GM12891 (cell line): ENCODE results near the gene TEKTIP1.

Source experiments
- DNase-seq: peaks from one replicate; pipeline ENCODE4 v3.0.0; 2011; ENCODE audit warnings: low spot score; ENCODE audit not compliant: insufficient read length
- FAIRE-seq: peaks from 2 replicates; lab custom pipeline; 2011; peaks lifted over from hg19 to GRCh38; lab: Jason Lieb, UNC
- PAX5 ChIP-seq: IDR thresholded peaks from 2 replicates; pipeline ENCODE4 v1.6.1; 2011; ENCODE audit warnings: low read length, moderate library complexity, mild to moderate bottlenecking; ENCODE audit not compliant: insufficient read depth, severe bottlenecking
- POLR2A ChIP-seq: IDR thresholded peaks from 2 replicates; pipeline ENCODE4 v1.6.1; 2011; ENCODE audit warnings: low read depth, low read length, control low read depth
- POLR2AphosphoS5 ChIP-seq: IDR thresholded peaks from 2 replicates; pipeline ENCODE4 v1.6.1; 2011; ENCODE audit warnings: low read depth, low read length, control low read depth
- POU2F2 ChIP-seq: IDR thresholded peaks from 2 replicates; pipeline ENCODE4 v1.6.1; 2011; ENCODE audit warnings: low read depth, mild to moderate bottlenecking, control low read depth, low read length, moderate library complexity
- SPI1 ChIP-seq: IDR thresholded peaks from 2 replicates; pipeline ENCODE4 v1.6.1; 2011; ENCODE audit warnings: low read depth, low read length, control low read depth
- TAF1 ChIP-seq: IDR thresholded peaks from 2 replicates; pipeline ENCODE4 v1.6.1; 2011; ENCODE audit warnings: low read depth, low read length, control low read depth

TEKTIP1 gene

GRCh38 chr19:3516675-3517207, 22.2 kb upstream of the TEKTIP1 start:
- FAIRE-seq: peak; percentile 77
- DNase-seq: no peak

GRCh38 chr19:3517638-3518037, 21.3 kb upstream of the TEKTIP1 start:
- TF ChIP-seq SPI1 (no peak), PAX5 (no peak), POU2F2 (no peak), TAF1 (no peak), POLR2AphosphoS5 (no peak), POLR2A (no peak)
- DNase-seq (no peak), FAIRE-seq (no peak)

More at GRCh38 chr19:3516675-3517207, 22.2 kb upstream of the TEKTIP1 start:
- no peak for TF ChIP-seq POLR2AphosphoS5
- TF ChIP-seq POU2F2: no peak
- TF ChIP-seq PAX5: no peak
- no peak for TF ChIP-seq SPI1
- no peak for TF ChIP-seq POLR2A
- no peak for TF ChIP-seq TAF1

- DNase-seq (no peak), FAIRE-seq (no peak)
- no peak for TF ChIP-seq POU2F2
- no peak for TF ChIP-seq POLR2AphosphoS5
- no peak for TF ChIP-seq SPI1
- TF ChIP-seq TAF1: no peak
- no peak for TF ChIP-seq PAX5
- TF ChIP-seq POLR2A: no peak
Measured at GRCh38 chr19:3518255-3518654, 20.7 kb upstream of the TEKTIP1 start.

- TF ChIP-seq TAF1 (no peak), PAX5 (no peak), POLR2AphosphoS5 (no peak), POLR2A (no peak), POU2F2 (no peak), SPI1 (no peak)
- FAIRE-seq: no peak
- DNase-seq: no peak
Measured at GRCh38 chr19:3518659-3519058, 20.3 kb upstream of the TEKTIP1 start.

- FAIRE-seq (no peak), DNase-seq (no peak)
- TF ChIP-seq POU2F2: no peak
- TF ChIP-seq TAF1: no peak
- no peak for TF ChIP-seq PAX5
- TF ChIP-seq SPI1: no peak
- no peak for TF ChIP-seq POLR2AphosphoS5
- TF ChIP-seq POLR2A: no peak
Measured at GRCh38 chr19:3519126-3519525, 19.8 kb upstream of the TEKTIP1 start.

- FAIRE-seq (no peak), DNase-seq (no peak)
- TF ChIP-seq PAX5: no peak
- TF ChIP-seq POLR2AphosphoS5: no peak
- TF ChIP-seq POU2F2: no peak
- TF ChIP-seq POLR2A: no peak
- TF ChIP-seq TAF1: no peak
- TF ChIP-seq SPI1: no peak
Measured at GRCh38 chr19:3520166-3521103, 18.5 kb upstream of the TEKTIP1 start.

- TF ChIP-seq POLR2A (no peak), POLR2AphosphoS5 (no peak), SPI1 (no peak), TAF1 (no peak), POU2F2 (no peak), PAX5 (no peak)
- no peak for DNase-seq
- no peak for FAIRE-seq
Measured at GRCh38 chr19:3521104-3521445, 17.9 kb upstream of the TEKTIP1 start.

- TF ChIP-seq POLR2A: no peak
- TF ChIP-seq TAF1: no peak
- no peak for TF ChIP-seq SPI1
- no peak for TF ChIP-seq PAX5
- TF ChIP-seq POU2F2: no peak
- TF ChIP-seq POLR2AphosphoS5: no peak
- DNase-seq (no peak), FAIRE-seq (no peak)
Measured at GRCh38 chr19:3522421-3523360, 16.3 kb upstream of the TEKTIP1 start.

GRCh38 chr19:3523361-3524077, 15.5 kb upstream of the TEKTIP1 start:
- no peak for TF ChIP-seq SPI1
- FAIRE-seq (no peak), DNase-seq (no peak)
